Stimulated activated naive CD8-positive, alpha-beta T cell treated with anti-CD3 and anti-CD28 coated beads, Interleukin-15, Interleukin-2, amounts not matched to agents 100 ng/mL and 50 ng/mL, for 24 hours (primary cell): ENCODE results near the gene FAM153A.
"Not testable (repeated sequence)": the region's sequence is repeated elsewhere in the genome, so short reads cannot be mapped to it uniquely, and the experiment has no call there.

Experiments used
- H3K27ac Mint-ChIP-seq: one replicate; pipeline ENCODE4 v1.8.0; 2021; ENCODE audit warnings: mild to moderate bottlenecking, mixed read lengths
- H3K27me3 Mint-ChIP-seq: one replicate; pipeline ENCODE4 v1.8.0; 2021; ENCODE audit warnings: mixed read lengths
- H3K36me3 Mint-ChIP-seq: one replicate; pipeline ENCODE4 v1.8.0; 2021; ENCODE audit warnings: low read depth, mixed read lengths
- H3K4me1 Mint-ChIP-seq: one replicate; pipeline ENCODE4 v1.8.0; 2021; ENCODE audit warnings: low read depth, mixed read lengths
- H3K4me3 Mint-ChIP-seq: one replicate; pipeline ENCODE4 v1.8.0; 2021; ENCODE audit warnings: mild to moderate bottlenecking, mixed read lengths
- H3K9me3 Mint-ChIP-seq: one replicate; pipeline ENCODE4 v1.8.0; 2021; ENCODE audit warnings: mixed read lengths

The FAM153A gene

GRCh38 chr5:177782169-177782568 is 530 bp downstream of the FAM153A start:
- not testable (repeated sequence) for H3K4me3 Mint-ChIP-seq, H3K36me3 Mint-ChIP-seq, H3K27me3 Mint-ChIP-seq, H3K4me1 Mint-ChIP-seq, H3K9me3 Mint-ChIP-seq, H3K27ac Mint-ChIP-seq

- H3K9me3 Mint-ChIP-seq, H3K4me3 Mint-ChIP-seq, H3K36me3 Mint-ChIP-seq, H3K4me1 Mint-ChIP-seq, H3K27ac Mint-ChIP-seq, H3K27me3 Mint-ChIP-seq: not testable (repeated sequence)
These were observed 11.5 kb downstream of the FAM153A start for GRCh38 chr5:177771206-177771605.

DNA sequence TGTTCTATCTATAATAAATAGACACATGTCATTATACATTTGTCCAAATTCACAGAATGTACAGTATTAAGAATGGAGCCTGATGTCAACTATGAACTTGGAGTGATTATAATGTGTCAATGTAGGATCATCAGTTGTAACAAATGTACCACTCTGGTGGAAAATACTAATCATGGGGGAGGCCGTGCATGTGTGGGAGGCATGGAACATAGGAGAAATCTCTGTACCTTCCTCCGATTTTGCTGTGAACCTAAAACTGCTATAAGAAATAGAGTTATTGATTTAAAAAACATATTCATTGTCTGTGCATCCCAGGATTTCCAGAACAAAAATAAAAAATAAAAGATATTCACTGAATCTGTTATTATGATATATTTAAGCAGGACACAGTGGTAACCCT is 12.1 kb downstream of the FAM153A start:
- H3K9me3 Mint-ChIP-seq, H3K4me3 Mint-ChIP-seq, H3K27me3 Mint-ChIP-seq, H3K27ac Mint-ChIP-seq, H3K4me1 Mint-ChIP-seq, H3K36me3 Mint-ChIP-seq: not testable (repeated sequence)

GRCh38 chr5:177763737-177764508 is 18.8 kb downstream of the FAM153A start:
- not testable (repeated sequence) for H3K36me3 Mint-ChIP-seq, H3K4me1 Mint-ChIP-seq, H3K27ac Mint-ChIP-seq, H3K27me3 Mint-ChIP-seq, H3K9me3 Mint-ChIP-seq, H3K4me3 Mint-ChIP-seq

DNA sequence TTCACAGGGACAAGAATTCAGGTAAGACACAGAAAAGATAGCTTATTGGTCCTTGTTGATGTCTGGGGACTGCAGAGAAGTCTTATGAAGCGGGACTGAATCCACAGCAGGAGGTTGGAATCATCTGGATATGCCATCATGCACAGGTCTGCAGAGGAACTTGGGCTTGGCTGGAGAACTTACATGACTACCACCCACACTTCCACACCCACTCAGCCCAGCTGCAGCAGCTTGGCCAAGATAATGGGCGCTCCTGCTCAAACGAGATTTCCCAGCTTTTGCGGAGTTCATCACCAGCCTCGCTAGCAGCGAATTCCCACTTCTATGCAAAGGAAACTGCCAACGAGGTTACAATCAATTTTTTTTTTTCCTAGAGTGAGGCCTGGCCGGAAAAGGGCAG is 21.7 kb downstream of the FAM153A start:
- not testable (repeated sequence) for H3K9me3 Mint-ChIP-seq, H3K4me1 Mint-ChIP-seq, H3K36me3 Mint-ChIP-seq, H3K27ac Mint-ChIP-seq, H3K4me3 Mint-ChIP-seq, H3K27me3 Mint-ChIP-seq

- H3K27ac Mint-ChIP-seq, H3K4me3 Mint-ChIP-seq, H3K9me3 Mint-ChIP-seq, H3K27me3 Mint-ChIP-seq, H3K36me3 Mint-ChIP-seq, H3K4me1 Mint-ChIP-seq: not testable (repeated sequence)
These were observed 35.3 kb downstream of the FAM153A start for GRCh38 chr5:177747354-177747753.

DNA sequence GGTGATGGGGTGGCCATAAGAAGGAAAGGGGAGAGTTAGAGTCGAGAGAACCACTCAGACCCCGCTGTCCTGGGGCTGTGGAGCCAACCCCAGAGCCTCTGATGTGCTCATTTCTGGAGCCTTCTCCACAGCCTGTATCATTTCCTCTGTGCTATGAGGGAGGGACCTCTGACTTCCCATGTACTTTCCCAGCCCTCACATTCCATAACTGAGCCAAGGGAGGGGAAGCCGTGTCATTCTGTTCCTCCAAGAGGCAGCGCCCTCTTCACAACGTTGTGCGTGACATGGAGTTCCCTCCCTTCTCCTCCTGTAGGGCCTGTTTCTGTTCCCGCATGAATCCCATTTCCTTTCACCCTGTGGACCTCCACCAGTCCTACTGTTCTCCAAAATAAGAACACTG is 57.8 kb downstream of the FAM153A start:
- H3K36me3 Mint-ChIP-seq, H3K4me3 Mint-ChIP-seq, H3K27me3 Mint-ChIP-seq, H3K4me1 Mint-ChIP-seq, H3K27ac Mint-ChIP-seq, H3K9me3 Mint-ChIP-seq: not testable (repeated sequence)

DNA sequence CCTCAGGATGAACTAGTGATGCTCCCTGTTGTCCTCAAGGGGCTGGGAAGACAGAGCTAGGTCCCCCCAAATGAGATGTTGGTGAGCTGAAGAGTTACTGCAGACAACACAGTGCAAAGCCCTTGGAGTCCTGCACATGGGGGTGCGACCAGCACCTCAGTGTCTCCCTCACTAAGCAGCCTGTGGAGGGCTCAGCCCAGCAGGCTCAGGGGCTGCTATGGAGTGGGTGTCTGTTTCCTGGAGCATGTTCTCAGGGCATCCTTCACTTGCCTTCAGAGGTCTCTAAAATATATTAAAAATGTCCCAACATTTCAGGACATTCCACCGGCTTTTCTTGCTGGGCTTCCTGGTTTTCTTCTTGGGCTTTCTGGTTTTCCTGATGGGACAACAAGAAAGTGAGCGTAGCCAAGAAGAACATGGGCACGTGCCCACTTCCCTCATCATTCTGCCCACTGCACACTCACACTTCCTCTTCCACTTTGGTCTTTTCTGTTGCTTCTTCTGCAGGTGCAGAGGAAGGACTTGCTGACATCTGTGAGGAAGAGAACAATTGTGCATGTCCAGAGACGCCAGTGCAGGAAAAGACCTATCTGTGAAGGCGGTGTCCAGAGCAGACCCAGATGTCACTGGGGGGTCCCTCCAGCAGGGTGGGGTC is 58.7 kb downstream of the FAM153A start:
- H3K27me3 Mint-ChIP-seq, H3K4me3 Mint-ChIP-seq, H3K36me3 Mint-ChIP-seq, H3K9me3 Mint-ChIP-seq, H3K27ac Mint-ChIP-seq, H3K4me1 Mint-ChIP-seq: not testable (repeated sequence)

GRCh38 chr5:177722829-177723228 is 59.9 kb downstream of the FAM153A start:
- H3K4me1 Mint-ChIP-seq, H3K27ac Mint-ChIP-seq, H3K27me3 Mint-ChIP-seq, H3K36me3 Mint-ChIP-seq, H3K4me3 Mint-ChIP-seq, H3K9me3 Mint-ChIP-seq: not testable (repeated sequence)

GRCh38 chr5:177719989-177720388 is 62.7 kb downstream of the FAM153A start:
- not testable (repeated sequence) for H3K27ac Mint-ChIP-seq, H3K4me1 Mint-ChIP-seq, H3K36me3 Mint-ChIP-seq, H3K4me3 Mint-ChIP-seq, H3K27me3 Mint-ChIP-seq, H3K9me3 Mint-ChIP-seq

DNA sequence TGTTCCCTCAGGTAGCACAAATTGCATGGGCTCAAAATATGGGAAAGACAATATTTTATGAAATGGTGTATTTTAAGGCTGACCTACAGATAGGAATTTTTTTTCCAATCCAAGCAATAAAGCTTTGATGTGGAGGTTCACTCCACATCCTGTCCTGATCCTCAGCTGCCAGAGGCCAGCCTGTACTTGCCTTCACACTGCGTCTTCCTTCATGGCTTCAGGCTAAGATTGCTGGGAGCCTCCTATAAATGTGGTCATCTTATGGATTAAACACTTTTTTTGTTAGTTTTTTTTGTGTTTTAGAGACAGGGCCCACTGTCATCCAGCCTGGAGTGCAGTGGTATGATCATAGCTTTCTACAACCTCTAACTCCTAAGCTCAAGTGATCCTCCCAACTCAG is 67.3 kb downstream of the FAM153A start:
- not testable (repeated sequence) for H3K9me3 Mint-ChIP-seq, H3K4me3 Mint-ChIP-seq, H3K27me3 Mint-ChIP-seq, H3K27ac Mint-ChIP-seq, H3K4me1 Mint-ChIP-seq
- H3K36me3 Mint-ChIP-seq, result peaks cover 12% of the 10 kb centered on the region

DNA sequence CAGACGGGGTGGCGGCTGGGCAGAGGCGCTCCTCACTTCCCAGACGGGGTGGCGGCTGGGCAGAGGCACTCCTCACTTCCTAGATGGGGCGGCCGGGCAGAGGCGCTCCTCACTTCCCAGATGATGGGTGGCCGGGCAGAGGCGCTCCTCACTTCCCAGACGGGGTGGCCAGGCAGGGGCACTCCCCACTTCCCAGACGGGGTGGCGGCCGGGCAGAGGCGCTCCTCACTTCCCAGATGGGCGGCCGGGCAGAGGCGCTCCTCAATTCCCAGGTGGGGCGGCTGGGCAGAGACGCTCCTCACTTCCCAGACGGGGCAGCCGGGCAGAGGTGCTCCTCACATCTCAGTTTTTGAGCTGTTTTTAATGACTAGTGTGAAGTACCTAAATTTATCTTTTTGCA is 86.6 kb downstream of the FAM153A start:
- not testable (repeated sequence) for H3K9me3 Mint-ChIP-seq, H3K4me3 Mint-ChIP-seq, H3K36me3 Mint-ChIP-seq, H3K4me1 Mint-ChIP-seq, H3K27me3 Mint-ChIP-seq, H3K27ac Mint-ChIP-seq

GRCh38 chr5:177695356-177695930 is 87.3 kb downstream of the FAM153A start:
- not testable (repeated sequence) for H3K4me1 Mint-ChIP-seq, H3K27ac Mint-ChIP-seq, H3K27me3 Mint-ChIP-seq, H3K4me3 Mint-ChIP-seq, H3K36me3 Mint-ChIP-seq, H3K9me3 Mint-ChIP-seq

DNA sequence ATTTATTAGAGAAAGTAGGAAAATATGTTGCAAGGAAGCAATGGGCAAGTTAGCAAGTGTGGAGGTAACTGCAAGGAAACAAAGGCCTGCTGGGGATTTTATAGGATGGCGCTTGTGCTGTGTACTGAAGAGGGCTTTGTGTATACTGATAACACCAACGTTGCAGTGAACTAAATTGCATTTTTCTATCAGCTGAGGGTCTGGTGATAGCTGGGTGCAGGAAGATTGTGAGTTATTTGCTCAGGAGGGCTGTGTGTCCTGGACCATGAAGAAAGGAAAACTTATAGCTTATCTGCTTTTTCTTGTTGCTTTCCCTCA is 88.2 kb downstream of the FAM153A start:
- not testable (repeated sequence) for H3K4me3 Mint-ChIP-seq, H3K27me3 Mint-ChIP-seq, H3K4me1 Mint-ChIP-seq, H3K27ac Mint-ChIP-seq, H3K36me3 Mint-ChIP-seq, H3K9me3 Mint-ChIP-seq

DNA sequence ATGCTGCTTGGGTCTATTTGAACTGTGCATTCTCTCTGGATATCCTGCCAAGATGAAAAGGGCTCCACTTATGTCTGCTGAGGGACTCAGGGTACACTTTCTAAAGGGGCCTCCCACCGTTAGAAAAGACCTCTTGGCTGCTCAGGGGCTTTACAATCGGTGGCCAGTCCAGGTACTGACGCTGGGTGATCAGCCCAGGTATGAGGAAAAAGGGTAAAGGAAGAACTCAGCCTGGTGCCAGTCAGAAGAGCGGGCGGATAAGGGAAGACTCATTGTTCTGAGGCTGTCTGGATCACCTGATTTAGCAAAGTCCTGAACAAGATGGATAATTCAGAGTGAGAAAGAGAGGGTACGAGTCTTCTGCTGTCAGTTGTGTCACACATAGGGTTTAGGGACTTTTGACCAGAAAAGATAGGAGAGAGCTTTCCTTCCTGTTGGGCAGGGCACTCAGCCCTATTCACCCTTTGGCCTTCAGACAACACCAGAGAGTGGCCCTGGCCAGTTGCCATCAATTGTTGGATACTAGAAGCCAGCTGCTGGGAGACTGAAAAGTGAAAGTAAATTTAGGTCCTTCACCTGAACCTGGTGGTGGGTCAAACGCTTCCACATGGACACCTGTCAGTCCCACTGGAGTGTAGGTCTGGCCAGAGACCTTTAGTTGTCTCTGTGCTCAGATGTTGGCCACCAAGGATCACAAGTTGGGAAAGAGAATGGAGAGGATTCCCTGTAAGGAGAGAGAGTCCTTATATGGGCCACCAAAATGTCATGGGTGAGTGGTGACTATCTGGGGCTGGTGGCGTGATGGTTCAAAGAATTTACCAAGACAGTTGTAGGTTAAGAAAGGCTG is 88.8 kb downstream of the FAM153A start:
- H3K4me1 Mint-ChIP-seq, H3K4me3 Mint-ChIP-seq, H3K27ac Mint-ChIP-seq, H3K27me3 Mint-ChIP-seq, H3K9me3 Mint-ChIP-seq, H3K36me3 Mint-ChIP-seq: not testable (repeated sequence)
